SIG-M5 (cell line): ENCODE data around the gene INO80.

Experiments
- DNase-seq: peaks from one replicate; lab custom pipeline; 2025; lab: John Stamatoyannopoulos, UW

Gene INO80

GRCh38 chr15:41042851-41043250 lies 73.2 kb downstream of the INO80 start:
- DNase-seq = no peak

GRCh38 chr15:41039121-41039520 lies 77.0 kb downstream of the INO80 start:
- DNase-seq = no peak

GRCh38 chr15:41032079-41032328 lies 84.1 kb downstream of the INO80 start:
- no peak for DNase-seq

- no peak for DNase-seq
Observed at GRCh38 chr15:41031232-41032078, 84.6 kb downstream of the INO80 start.

GRCh38 chr15:41028853-41029252 lies 87.2 kb downstream of the INO80 start:
- no peak for DNase-seq

GRCh38 chr15:41025393-41025792 lies 90.7 kb downstream of the INO80 start:
- DNase-seq = no peak

GRCh38 chr15:41024885-41025284 lies 91.2 kb downstream of the INO80 start:
- no peak for DNase-seq

- no peak for DNase-seq
Observed at GRCh38 chr15:41024131-41024530, 91.9 kb downstream of the INO80 start.

- DNase-seq = no peak
Observed at GRCh38 chr15:41022487-41023090, 93.5 kb downstream of the INO80 start.

- DNase-seq = no peak
Observed at GRCh38 chr15:41020829-41021228, 95.3 kb downstream of the INO80 start.

GRCh38 chr15:41020311-41020710 lies 95.8 kb downstream of the INO80 start:
- DNase-seq = no peak

- DNase-seq = no peak
Observed at GRCh38 chr15:41019174-41019573, 96.9 kb downstream of the INO80 start.

- DNase-seq = no peak
Observed at GRCh38 chr15:41018534-41018933, 97.5 kb downstream of the INO80 start.

- no peak for DNase-seq
Observed at GRCh38 chr15:41017066-41017735, 98.9 kb downstream of the INO80 start.

- peak; percentile 80 for DNase-seq
Observed at GRCh38 chr15:41013691-41014414, 102.2 kb downstream of the INO80 start.

GRCh38 chr15:41011055-41011815 lies 104.8 kb downstream of the INO80 start:
- DNase-seq = no peak

GRCh38 chr15:41010345-41010744 lies 105.7 kb downstream of the INO80 start:
- no peak for DNase-seq

- no peak for DNase-seq
Observed at GRCh38 chr15:41006479-41006878, 109.6 kb downstream of the INO80 start.

GRCh38 chr15:41004490-41004889 lies 111.6 kb downstream of the INO80 start:
- DNase-seq = no peak

GRCh38 chr15:41001524-41002214 lies 114.4 kb downstream of the INO80 start:
- DNase-seq = no peak

- DNase-seq = no peak
Observed at GRCh38 chr15:40999190-40999589, 116.9 kb downstream of the INO80 start.
